ENCODE measurements around the gene EZH1. TPM values are rescaled to one million over a fixed set of nuclear protein-coding genes. Genes with fewer than 3 reads are reported as not detected.

Gene EZH1
- total RNA-seq, 4 donors from 2014 or later: 32.6 to 55.2 (median 47.5) TPM

DNA sequence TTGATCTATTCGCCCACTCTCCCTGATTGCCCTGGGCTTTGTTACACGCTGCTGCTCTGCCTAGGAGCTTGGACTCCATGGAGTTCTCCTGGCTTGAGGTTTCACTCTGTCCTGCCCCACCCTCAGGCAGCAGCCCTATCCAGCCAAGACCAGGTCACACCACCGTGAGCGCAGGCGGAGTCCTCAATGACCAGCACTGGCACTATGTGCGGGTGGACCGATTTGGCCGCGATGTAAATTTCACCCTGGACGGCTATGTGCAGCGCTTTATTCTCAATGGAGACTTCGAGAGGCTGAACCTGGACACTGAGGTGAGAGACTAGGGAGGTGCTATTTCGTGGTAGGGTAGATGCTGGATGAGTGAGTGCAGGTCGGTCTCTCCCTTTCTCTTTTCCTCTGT, 59.0 kb downstream of the EZH1 start:
- in situ Hi-C loops (cut with MboI; ENCODE audit: low sequenced_read_pairs in 4 of 4): loop anchor here in 3 of 4 donors (10.0 to 25.0 kb wide), 2 partner anchors 99 to 101 kb away; partner anchors contain the start of gene PSMC3IP (in 2 of the 3)

DNA sequence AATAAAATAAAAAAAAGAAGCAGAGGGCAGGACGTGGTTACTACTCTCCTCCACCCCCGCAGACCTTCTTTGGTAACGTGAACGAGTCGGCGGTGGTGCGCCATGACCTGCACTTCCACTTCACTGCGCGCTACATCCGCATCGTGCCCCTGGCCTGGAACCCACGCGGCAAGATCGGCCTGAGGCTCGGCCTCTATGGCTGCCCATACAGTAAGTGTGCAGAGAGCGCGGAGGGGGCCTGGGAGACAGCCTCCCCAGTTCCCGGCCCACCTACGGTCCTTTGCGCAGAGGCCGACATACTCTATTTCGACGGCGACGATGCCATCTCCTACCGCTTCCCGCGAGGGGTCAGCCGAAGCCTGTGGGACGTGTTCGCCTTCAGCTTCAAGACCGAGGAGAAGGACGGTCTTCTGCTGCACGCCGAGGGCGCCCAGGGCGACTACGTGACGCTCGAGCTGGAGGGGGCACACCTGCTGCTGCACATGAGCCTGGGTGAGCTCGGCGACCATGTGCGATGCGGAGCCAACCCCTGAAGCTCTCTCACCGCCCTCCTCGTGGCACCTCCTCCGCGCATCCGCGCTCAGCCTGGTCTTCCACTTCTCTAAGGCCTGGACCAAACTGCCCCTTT, 59.8 kb downstream of the EZH1 start:
- in situ Hi-C loops (cut with MboI; ENCODE audit: low sequenced_read_pairs in 4 of 4): loop anchor here (5.0 to 25.0 kb wide), 3 partner anchors 98 to 108 kb away; partner anchors contain the start of gene PSMC3IP (in 3 of the 4)
- TF ChIP-seq, protein P1, sequence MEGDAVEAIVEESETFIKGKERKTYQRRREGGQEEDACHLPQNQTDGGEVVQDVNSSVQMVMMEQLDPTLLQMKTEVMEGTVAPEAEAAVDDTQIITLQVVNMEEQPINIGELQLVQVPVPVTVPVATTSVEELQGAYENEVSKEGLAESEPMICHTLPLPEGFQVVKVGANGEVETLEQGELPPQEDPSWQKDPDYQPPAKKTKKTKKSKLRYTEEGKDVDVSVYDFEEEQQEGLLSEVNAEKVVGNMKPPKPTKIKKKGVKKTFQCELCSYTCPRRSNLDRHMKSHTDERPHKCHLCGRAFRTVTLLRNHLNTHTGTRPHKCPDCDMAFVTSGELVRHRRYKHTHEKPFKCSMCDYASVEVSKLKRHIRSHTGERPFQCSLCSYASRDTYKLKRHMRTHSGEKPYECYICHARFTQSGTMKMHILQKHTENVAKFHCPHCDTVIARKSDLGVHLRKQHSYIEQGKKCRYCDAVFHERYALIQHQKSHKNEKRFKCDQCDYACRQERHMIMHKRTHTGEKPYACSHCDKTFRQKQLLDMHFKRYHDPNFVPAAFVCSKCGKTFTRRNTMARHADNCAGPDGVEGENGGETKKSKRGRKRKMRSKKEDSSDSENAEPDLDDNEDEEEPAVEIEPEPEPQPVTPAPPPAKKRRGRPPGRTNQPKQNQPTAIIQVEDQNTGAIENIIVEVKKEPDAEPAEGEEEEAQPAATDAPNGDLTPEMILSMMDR (IDR thresholded peaks at IDR 0.05 in 4 of 5, conservative IDR thresholded peaks at IDR 0.05 in 1 of 5): no peak
- no peak for TF ChIP-seq POLR2A (IDR thresholded peaks at IDR 0.05)
- Histone ChIP-seq H3K4me3 (no peak overlapping the region), H3K9me3 (no peaks in the 10 kb centered on the region), H3K27me3 (no peaks in the 10 kb centered on the region), H3K36me3 (no peaks in the 10 kb centered on the region), H3K4me1 (peaks cover 32 to 39% of the 10 kb centered on the region in 2 donors), H3K27ac (no peak overlapping the region)
- ATAC-seq (no peak), DNase-seq (no peak)
- intact Hi-C loops (cut with DNase I; ENCODE audit: low total_unique reads): no loop called here

More for the DNA sequence above, 59.0 kb downstream of the EZH1 start:
- no peak overlapping the region for H3K27ac ChIP-seq
- no peak for ATAC-seq
- DNase-seq: no peak
- no peaks in the 10 kb centered on the region for H3K9me3 ChIP-seq
- no peak for TF ChIP-seq POLR2A (IDR thresholded peaks at IDR 0.05)
- TF ChIP-seq, protein P1 (IDR thresholded peaks at IDR 0.05 in 4 of 5, conservative IDR thresholded peaks at IDR 0.05 in 1 of 5): no peak
- H3K27me3 ChIP-seq: no peaks in the 10 kb centered on the region
- H3K4me3 ChIP-seq: no peak overlapping the region
- intact Hi-C loops (cut with DNase I; ENCODE audit: low total_unique reads): no loop called here
- peaks cover 25 to 31% of the 10 kb centered on the region in 2 donors for H3K4me1 ChIP-seq
- no peaks in the 10 kb centered on the region for H3K36me3 ChIP-seq

DNA sequence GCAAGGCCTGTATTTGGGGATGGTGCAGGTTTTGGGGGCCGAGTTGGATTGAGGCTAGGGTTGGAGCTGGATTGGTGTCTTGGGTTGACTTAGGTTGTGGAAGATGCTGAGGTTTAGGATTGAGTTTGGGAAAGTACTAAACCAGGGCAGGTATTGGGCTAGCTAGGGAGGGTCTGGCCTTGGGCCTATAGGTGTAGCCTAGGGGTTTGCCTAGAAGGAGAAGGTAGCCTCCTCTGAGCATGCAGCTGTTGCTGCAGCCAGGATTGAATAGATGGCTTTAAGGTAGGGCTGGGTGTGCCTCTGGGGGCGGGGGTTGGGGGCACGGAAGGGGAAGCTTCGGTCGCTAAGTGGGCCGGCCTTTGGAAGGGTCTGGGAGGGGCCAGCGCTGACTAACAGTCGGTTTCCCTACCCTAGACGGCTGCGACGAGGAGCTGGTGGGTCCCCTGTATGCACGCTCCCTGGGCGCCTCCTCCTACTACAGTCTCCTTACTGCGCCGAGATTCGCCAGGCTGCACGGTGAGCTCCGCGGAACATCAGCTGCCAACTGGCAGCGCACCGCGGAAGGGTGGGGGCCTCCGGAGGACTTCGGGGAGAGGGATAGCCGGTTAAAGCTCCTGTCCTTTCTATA, 61.3 kb downstream of the EZH1 start:
- Histone ChIP-seq H3K4me1 (peaks cover 46 to 49% of the 10 kb centered on the region in 2 donors), H3K4me3 (peak overlapping the region; percentile 34 to 58 (median 44)), H3K9me3 (no peaks in the 10 kb centered on the region), H3K27me3 (no peaks in the 10 kb centered on the region), H3K27ac (peak overlapping the region in 3 of 4 donors; percentile 35 to 52 (median 39)), H3K36me3 (no peaks in the 10 kb centered on the region)
- ATAC-seq (no peak), DNase-seq (no peak)
- TF ChIP-seq POLR2A (IDR thresholded peaks at IDR 0.05): no peak
- TF ChIP-seq, protein P1 (IDR thresholded peaks at IDR 0.05 in 4 of 5, conservative IDR thresholded peaks at IDR 0.05 in 1 of 5): no peak
- intact Hi-C loops (cut with DNase I; ENCODE audit: low total_unique reads): no loop called here
- in situ Hi-C loops (cut with MboI; ENCODE audit: low sequenced_read_pairs in 4 of 4): loop anchor here (5.0 to 25.0 kb wide), 3 partner anchors 96 to 106 kb away; partner anchors contain the start of gene PSMC3IP (in 3 of the 4)

DNA sequence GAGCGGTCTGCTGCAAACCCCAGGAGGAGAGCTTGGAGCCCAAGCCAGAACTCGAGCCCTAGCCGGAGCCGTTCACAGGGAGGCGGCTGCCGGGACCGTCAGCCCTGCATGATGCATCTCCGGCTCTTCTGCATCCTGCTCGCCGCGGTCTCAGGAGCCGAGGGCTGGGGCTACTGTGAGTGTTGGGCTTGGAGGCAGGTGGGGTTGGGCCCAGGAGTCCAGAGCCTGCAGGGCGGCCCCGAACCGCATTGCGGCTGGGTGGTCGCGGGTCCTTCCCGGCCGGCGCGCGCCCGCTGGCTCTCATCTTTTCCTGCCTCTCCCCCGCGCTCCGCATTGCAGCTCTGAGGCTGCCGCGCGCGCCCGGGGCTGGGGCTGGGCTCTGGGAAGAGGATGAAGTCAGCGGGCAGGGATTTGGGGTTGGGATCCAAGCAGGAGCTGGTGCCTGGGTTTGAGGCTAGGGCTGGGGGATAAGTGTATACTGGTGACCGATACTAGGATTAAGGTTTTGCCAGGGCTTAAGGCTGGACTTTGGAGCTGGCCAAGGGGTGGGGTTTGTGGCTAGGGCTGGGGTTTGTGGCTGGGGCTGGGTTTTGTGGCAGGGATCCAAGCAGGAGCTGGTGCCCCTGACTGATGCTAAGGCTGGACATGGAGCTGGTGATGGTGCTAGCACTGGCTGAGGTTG, 62.0 kb downstream of the EZH1 start:
- peak overlapping the region; percentile 41 to 96 (median 52) for H3K27ac ChIP-seq
- in situ Hi-C loops (cut with MboI; ENCODE audit: low sequenced_read_pairs in 4 of 4) (loop anchor here (5.0 to 25.0 kb wide), 3 partner anchors 96 to 106 kb away; partner anchors contain the start of gene PSMC3IP (in 3 of the 4)), intact Hi-C loops (cut with DNase I; ENCODE audit: low total_unique reads) (no loop called here)
- peaks cover 48 to 51% of the 10 kb centered on the region in 2 donors for H3K4me1 ChIP-seq
- no peak for ATAC-seq
- no peaks in the 10 kb centered on the region for H3K27me3 ChIP-seq
- H3K4me3 ChIP-seq: peak overlapping the region; percentile 33 to 58 (median 42)
- DNase-seq: no peak
- H3K36me3 ChIP-seq: no peaks in the 10 kb centered on the region
- no peak for TF ChIP-seq POLR2A (IDR thresholded peaks at IDR 0.05)
- TF ChIP-seq, protein P1 (IDR thresholded peaks at IDR 0.05 in 4 of 5, conservative IDR thresholded peaks at IDR 0.05 in 1 of 5): no peak
- H3K9me3 ChIP-seq: no peaks in the 10 kb centered on the region
